OCI-LY7 (cell line): ENCODE measurements around the gene FGFR4.

Source experiments
- EZH2phosphoT487 ChIP-seq: fragments of 200-600 bp; sonication (generic); IDR thresholded peaks from 2 replicates; pipeline ENCODE4 v1.6.1; 2018; ENCODE audit warnings: low read depth, borderline replicate concordance, mild to moderate bottlenecking, mixed run types, antibody characterized with exemption, low read length, moderate library complexity, mixed read lengths
- TF ChIP-seq, protein P1 (sequence below): fragments of 200-600 bp; sonication (generic); conservative IDR thresholded peaks from 2 replicates; pipeline ENCODE4 v1.5.1; 2014; ENCODE audit warnings: mild to moderate bottlenecking, antibody characterized with exemption, low read length, moderate library complexity, mixed read lengths

DNA sequence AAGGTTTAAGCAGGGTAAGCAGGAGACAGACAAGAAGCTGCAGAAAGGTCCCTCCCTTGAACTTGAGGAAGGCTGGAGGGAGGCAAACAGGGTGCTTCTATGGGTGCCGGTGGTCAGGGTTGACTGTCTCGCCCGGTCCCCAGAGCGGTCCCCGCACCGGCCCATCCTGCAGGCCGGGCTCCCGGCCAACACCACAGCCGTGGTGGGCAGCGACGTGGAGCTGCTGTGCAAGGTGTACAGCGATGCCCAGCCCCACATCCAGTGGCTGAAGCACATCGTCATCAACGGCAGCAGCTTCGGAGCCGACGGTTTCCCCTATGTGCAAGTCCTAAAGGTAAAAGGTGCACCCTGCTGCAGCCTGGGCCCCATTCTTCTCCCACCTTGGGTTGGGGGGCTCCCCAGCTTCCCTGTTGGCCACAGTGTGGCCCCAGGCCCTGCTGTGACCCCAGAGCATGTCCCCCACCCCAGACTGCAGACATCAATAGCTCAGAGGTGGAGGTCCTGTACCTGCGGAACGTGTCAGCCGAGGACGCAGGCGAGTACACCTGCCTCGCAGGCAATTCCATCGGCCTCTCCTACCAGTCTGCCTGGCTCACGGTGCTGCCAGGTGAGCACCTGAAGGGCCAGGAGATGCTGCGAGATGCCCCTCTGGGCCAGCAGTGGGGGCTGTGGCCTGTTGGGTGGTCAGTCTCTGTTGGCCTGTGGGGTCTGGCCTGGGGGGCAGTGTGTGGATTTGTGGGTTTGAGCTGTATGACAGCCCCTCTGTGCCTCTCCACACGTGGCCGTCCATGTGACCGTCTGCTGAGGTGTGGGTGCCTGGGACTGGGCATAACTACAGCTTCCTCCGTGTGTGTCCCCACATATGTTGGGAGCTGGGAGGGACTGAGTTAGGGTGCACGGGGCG is 5.7 kb downstream of the FGFR4 start:
- TF ChIP-seq, protein P1, sequence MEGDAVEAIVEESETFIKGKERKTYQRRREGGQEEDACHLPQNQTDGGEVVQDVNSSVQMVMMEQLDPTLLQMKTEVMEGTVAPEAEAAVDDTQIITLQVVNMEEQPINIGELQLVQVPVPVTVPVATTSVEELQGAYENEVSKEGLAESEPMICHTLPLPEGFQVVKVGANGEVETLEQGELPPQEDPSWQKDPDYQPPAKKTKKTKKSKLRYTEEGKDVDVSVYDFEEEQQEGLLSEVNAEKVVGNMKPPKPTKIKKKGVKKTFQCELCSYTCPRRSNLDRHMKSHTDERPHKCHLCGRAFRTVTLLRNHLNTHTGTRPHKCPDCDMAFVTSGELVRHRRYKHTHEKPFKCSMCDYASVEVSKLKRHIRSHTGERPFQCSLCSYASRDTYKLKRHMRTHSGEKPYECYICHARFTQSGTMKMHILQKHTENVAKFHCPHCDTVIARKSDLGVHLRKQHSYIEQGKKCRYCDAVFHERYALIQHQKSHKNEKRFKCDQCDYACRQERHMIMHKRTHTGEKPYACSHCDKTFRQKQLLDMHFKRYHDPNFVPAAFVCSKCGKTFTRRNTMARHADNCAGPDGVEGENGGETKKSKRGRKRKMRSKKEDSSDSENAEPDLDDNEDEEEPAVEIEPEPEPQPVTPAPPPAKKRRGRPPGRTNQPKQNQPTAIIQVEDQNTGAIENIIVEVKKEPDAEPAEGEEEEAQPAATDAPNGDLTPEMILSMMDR: no peak
- no peak for TF ChIP-seq EZH2phosphoT487
